IPS-NIHi7 (cell line): Measurements from ENCODE around the gene RNPEPL1.

ENCODE experiments used
- DNase-seq: peaks from one replicate; pipeline ENCODE4 v3.0.0; 2012; ENCODE audit warnings: mixed read lengths; ENCODE audit errors: extremely low spot score

Gene RNPEPL1

DNA sequence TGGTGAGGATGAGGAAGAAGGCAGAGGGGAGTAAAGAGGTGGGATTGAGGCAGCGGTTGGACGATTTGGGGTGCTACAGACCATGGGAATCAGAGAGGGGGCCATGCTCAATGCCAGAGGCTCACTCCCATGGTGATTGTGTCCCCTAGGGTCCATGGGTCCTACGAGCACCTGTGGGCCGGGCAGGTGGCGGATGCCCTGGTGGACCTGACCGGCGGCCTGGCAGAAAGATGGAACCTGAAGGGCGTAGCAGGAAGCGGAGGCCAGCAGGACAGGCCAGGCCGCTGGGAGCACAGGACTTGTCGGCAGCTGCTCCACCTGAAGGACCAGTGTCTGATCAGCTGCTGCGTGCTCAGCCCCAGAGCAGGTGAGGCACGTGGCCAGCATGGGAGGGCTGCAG is 23.5 kb downstream of the RNPEPL1 start:
- no peak for DNase-seq

GRCh38 chr2:240593026-240593702 is 24.9 kb downstream of the RNPEPL1 start:
- no peak for DNase-seq

- no peak for DNase-seq
Observed at GRCh38 chr2:240593703-240594451, 25.6 kb downstream of the RNPEPL1 start.

- no peak for DNase-seq
Observed at GRCh38 chr2:240594511-240595380, 26.5 kb downstream of the RNPEPL1 start.

DNA sequence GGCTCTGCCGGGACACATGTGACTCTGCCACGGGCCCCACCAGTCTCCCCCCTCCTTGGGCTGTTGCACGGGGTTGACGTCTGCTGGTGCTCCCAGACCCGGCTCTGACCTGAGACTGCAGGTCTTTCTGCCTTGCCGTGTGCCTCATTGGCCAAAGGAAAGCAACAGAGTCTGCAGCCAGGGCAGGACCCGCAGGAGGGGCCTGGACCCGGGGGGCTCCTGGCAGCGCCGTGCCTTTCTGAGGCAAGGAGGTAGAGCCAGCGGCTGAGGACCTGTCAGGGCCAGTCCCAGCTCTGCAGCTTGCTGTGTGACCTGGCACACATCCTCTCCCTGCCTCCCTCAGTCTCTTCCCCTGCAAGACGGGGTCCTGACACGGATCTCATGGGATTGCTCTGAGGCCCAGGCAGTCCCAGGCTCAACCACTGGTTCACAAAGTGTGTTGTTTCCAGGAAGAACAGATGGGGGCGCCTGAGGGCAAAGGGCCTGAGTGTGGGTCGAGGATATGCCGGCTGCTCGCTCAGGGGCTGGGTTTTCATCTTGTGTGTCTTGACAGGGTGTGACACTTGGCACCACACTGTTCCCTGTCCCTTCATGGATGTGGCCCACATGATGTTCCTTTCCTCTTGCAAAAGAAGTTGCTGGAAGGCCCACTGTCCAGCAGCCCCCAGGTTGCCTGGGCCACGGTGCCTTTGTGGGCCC is 27.2 kb downstream of the RNPEPL1 start:
- DNase-seq: peak; percentile 88

DNA sequence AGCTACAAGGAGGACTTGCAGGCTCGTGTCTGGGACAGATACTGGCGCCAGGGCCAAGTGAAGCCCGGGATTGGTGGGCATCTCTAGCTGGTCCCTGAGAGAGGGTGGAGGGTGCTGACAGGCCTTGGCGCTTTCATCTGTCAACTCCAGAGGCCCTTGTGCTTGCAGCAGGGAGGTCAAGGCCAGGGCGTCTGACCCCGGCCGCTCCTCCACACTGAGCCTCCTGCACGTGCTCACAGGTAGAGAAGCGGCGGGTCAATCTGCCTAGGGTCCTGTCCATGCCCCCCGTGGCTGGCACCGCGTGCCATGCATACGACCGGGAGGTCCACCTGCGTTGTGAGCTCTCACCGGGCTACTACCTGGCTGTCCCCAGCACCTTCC is 27.8 kb downstream of the RNPEPL1 start:
- DNase-seq: no peak

- DNase-seq: no peak
Observed at GRCh38 chr2:240596491-240596931, 28.2 kb downstream of the RNPEPL1 start.

DNA sequence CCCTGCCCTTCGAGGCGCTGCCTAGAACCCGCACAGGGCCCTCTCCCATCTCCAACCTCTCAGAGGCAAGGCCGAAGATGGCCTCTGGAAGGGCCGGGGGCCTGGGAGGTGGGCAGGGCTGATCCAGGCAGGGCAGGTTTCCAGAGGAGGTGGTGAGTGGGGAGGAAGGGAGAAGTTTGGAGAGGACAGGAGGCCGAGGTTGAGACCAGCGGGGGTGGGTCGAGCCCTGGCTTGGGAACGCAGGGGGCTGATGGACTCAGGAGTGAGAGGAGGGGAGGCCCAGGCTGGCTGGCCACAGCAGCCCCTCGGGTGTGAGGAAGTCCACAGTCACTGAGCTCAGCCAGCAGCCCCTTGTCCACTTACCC is 28.8 kb downstream of the RNPEPL1 start:
- DNase-seq: no peak

DNA sequence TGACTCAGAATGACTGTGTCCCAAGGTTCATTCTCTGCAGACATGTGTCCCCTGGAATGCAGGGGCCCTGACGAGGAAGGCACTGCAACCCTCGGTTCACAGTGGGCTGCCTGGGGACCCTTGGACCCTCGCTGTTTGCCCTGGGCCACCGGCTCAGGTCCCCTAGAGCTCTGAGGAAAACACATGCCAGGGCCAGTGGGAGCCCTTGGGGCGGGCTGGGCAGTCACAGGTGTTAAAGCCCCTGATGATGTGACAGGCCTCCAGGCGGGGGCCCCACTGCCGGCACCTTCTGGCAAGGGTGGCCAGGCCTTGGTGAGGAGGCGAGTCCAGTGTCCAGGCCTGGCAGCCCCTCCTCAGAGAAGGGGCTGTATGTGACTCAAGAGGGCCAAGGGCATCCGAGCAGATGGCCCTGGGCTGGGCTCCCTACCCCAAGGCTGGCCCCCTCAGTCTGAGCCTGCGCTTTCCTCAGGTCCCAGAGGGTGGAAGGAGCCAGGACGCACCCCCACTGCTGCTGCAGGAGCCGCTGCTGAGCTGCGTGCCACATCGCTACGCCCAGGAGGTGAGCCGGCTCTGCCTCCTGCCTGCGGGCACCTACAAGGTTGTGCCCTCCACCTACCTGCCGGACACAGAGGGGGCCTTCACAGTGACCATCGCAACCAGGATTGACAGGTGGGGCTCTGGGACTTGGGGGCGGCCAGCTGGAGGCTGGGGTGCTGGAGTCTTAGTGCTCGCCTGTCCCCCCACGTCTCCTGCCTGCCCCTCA is 29.3 kb downstream of the RNPEPL1 start:
- DNase-seq: no peak

- DNase-seq: no peak
Observed at GRCh38 chr2:240598311-240598911, 30.1 kb downstream of the RNPEPL1 start.

DNA sequence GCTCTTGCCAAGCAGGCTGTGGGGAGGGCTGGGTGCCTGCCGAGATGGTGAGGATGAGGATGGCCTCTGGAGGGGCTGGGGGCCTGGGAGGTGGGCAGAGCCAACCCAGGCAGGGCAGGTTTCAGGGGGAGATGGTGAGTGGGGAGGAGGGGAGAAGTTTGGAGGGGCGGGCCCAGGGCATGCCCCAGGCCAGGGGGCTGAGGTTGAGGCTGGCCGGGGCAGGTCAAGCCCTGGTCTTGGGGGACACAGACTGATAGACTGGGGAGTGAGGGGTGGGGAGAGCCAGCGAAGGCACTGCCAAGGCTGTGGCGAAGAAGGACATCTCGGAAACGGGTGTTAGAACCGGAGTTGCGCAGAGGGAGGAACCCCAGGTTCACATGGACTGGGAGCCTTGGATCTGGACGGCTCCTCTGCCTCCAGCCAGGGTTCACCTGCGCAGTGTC is 30.9 kb downstream of the RNPEPL1 start:
- no peak for DNase-seq

DNA sequence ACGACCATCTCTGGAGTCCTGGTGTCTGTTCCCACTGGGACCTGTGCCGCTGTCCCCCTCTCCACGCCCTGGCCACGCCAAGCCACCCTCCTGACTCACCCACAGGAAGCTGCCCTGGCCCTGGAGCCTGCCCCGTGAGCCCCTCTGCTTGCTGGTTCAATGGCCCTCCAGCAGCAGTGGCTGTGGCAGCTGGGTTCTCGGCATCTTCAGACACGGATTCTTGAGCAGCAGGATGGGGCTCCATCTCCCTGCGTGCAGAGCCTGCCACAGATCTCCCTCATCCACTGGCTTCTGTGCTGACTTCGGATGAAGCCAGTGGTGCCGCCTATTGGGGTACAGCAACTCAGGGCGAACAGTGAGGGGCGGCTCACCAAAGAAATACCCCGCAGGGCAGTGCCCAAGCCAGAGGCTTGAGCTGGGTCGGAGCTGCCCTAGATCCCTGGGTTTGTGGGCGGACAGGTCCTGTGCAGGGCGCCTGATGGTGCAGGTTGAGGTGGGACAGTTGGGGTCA is 32.2 kb downstream of the RNPEPL1 start:
- DNase-seq: no peak

DNA sequence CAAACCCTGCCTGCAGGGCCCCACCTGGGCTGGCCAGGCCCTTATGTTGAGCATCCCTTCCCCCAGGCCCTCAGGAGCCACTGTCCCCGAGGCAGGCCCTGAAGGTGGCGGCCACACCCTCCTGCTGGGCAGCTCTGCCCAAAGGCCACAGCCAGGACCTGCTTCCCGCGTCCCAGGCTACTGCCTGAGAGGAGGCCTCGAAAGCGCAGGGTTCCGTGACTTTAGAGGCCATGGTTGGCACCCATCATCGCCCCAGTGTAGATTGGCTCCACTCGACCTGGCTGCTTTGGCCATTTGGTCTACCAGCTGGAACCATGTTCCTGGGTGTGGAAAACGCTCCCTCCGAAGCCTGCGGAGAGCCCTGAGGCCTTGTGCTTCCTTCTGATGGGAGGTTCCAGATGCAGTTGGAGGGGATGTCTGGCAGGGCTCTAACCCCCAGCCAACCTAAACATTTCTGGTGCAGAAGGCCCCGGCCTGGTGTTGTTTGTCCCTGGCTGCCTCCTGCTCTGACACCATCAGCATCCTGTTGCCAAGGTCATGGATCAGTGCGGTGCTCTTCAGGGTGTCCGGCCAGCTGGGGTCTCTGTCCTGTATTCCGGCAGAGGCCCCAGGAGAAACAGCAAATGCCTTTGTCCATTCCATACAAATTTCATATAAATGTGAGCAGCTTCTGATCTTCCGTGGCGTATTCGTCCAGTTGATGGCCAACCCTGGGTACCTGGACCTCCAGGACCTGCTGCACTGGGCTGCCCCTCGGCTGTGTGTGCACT is 33.0 kb downstream of the RNPEPL1 start:
- no peak for DNase-seq

DNA sequence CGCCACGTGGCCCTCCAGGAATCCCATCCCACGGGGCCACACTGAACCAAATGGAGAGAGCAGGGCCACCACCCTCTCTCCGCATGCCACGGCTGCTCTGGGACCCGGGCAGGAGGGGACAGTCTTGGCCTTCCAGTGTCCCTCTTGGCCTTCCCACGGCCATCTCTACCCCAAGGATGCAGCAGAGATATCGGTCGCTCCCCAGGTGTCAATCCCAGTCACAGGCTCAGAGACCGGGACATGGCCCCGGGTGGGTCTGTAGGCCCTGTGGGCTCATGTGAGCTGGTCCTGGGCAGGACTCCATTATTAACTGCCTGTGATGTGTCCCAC is 33.5 kb downstream of the RNPEPL1 start:
- DNase-seq: no peak

- no peak for DNase-seq
Observed at GRCh38 chr2:240602266-240603050, 34.2 kb downstream of the RNPEPL1 start.

DNA sequence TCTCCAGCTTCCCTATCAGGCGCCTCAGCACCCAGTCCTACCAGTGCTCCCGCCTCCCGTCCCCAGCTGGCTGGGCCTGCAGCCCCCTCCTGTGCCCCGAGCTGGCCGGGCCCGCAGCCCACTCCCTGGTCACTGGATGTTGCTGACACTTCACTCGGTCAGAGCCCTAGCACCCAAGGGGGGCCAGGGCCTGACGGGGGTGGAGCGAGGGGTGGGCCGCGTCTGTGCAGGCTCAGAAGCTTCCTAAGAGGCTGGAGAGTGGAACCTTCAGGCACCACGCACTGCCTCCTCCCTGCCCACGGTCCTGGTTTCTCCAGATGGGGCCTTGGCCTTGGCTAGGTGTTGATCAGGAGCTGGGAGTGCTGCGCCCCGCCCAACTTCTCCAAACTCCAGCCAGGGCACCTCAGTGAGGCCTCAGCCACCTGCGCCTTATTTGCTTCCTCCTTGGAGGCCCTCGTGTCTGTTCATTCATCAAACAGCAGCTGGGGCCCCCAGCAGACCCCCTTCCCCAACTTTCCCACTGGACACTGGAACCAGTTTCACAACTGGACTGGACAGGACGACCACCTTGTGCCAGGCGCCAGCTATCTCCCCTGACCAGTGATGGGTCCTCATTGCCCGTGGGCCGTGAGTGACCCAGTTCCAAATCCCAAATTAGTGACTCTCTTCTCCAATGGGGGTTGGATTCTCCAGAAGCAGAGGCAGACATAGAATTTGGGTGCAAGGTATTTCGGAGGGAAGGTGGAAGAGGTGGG is 35.0 kb downstream of the RNPEPL1 start:
- DNase-seq: no peak

DNA sequence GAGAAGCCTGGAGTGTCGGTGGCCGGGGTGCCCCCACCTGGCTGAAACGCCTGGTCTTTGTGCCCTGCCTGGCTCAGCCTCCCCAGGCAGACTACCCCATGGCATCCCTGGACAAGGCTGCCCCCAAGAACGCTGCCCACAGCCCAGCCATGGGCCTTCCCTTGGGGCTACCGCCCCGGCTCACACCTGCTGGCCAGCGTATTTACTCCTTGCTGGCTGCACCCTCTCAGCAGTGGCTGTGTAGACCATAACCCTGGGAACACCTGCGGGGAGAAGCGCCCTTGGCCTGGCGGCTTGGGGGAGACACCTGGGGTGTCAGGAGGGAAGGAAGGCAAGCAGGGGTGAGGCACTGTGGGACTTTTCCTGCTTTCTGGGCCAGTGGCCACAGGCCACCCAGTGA is 35.6 kb downstream of the RNPEPL1 start:
- no peak for DNase-seq

DNA sequence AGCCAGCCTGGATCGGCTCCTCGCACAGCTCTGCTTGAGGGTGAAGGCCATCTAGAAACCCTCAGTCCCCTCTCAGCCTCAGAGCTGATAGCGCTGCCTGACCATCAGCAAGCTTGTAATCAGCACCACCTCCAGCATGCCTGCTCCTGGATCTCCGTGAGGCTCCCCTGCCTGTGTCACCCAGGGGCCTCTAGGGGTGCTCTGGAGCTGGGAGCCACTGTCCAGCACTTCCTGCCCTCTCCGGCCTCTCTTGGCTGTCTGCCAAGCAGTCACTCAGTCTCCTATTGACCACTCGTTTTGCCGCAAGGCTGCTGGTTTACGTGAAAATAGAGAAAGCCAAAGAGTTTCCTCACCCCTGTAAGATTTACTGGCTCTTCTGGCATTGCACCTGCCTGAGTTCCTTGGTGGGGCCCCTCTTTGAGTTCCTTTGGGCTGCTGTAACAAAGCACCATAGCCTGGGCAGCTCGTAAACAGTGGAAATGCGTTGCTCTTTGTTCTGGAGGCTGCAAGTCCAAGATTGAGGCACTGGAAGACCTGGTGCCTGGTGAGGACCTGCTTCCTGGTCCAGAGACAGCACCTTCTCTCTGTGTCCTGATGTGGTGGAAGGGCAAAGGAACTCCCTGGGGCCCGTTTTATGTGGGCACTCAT is 36.1 kb downstream of the RNPEPL1 start:
- DNase-seq: peak; percentile 90
